Neural cell (in vitro differentiated cells): ENCODE results near the gene ATG4C. TPM values are rescaled to one million over a fixed set of nuclear protein-coding genes. Genes with fewer than 3 reads are reported as not detected.

Source experiments
- H2AFZ ChIP-seq: fragments of 200-600, 300-800 bp; sonication (generic), shearing (Covaris generic); 2 replicates; pipeline ENCODE4 v1.6.0; 2014; ENCODE audit warnings: low read depth, mild to moderate bottlenecking, antibody characterized with exemption, low read length, moderate library complexity
- H3F3A ChIP-seq: fragments of 200-600 bp; shearing (Covaris generic); 2 replicates; pipeline ENCODE4 v1.6.1; 2016; ENCODE audit warnings: mild to moderate bottlenecking, moderate library complexity, mixed read lengths, antibody characterized with exemption, low read length; ENCODE audit not compliant: insufficient read depth, poor library complexity, severe bottlenecking
- H3K27ac ChIP-seq: fragments of 200-600, 300-800 bp; sonication (generic), shearing (Covaris generic); 2 replicates; pipeline ENCODE4 v1.5.1; 2014; ENCODE audit warnings: mild to moderate bottlenecking, low read length, moderate library complexity
- H3K27me3 ChIP-seq: fragments of 300-800, 200-600 bp; sonication (generic), shearing (Covaris generic); 2 replicates; pipeline ENCODE4 v1.6.0; 2014; ENCODE audit warnings: mild to moderate bottlenecking, low read depth, low read length, moderate library complexity; ENCODE audit not compliant: insufficient read depth
- H3K36me3 ChIP-seq: fragments of 300-800, 200-600 bp; sonication (generic), shearing (Covaris generic); 2 replicates; pipeline ENCODE4 v1.5.1; 2014; ENCODE audit warnings: mild to moderate bottlenecking, antibody characterized with exemption, low read length, moderate library complexity; ENCODE audit not compliant: insufficient read depth
- H3K4me2 ChIP-seq: fragments of 300-800, 200-600 bp; sonication (generic), shearing (Covaris generic); 2 replicates; pipeline ENCODE4 v1.6.0; 2014; ENCODE audit warnings: mild to moderate bottlenecking, low read length
- H3K4me3 ChIP-seq: fragments of 300-800, 200-600 bp; sonication (generic), shearing (Covaris generic); 2 replicates; pipeline ENCODE4 v1.5.1; 2014; ENCODE audit warnings: mild to moderate bottlenecking, low read length, moderate library complexity
- H3K79me2 ChIP-seq: fragments of 200-600 bp; shearing (Covaris generic); replicated peaks from 2 replicates; pipeline ENCODE4 v1.6.0; 2014; ENCODE audit warnings: mild to moderate bottlenecking, low read length, moderate library complexity; ENCODE audit not compliant: insufficient read depth
- H3K9ac ChIP-seq: fragments of 300-800, 200-600 bp; sonication (generic), shearing (Covaris generic); 2 replicates; pipeline ENCODE4 v1.6.1; 2016; ENCODE audit warnings: mild to moderate bottlenecking, low read length, mixed read lengths
- H3K9me2 ChIP-seq: fragments of 200-600 bp; shearing (Covaris generic); 2 replicates; pipeline ENCODE4 v1.6.1; 2016; ENCODE audit warnings: mild to moderate bottlenecking, low read length, mixed read lengths; ENCODE audit not compliant: insufficient read depth
- H3K9me3 ChIP-seq: fragments of 200-600, 300-800 bp; sonication (generic), shearing (Covaris generic); 2 replicates; pipeline ENCODE4 v1.6.1; 2016; ENCODE audit warnings: mild to moderate bottlenecking, mixed run types, low read length, moderate library complexity, mixed read lengths
- H4K20me1 ChIP-seq: fragments of 200-600 bp; shearing (Covaris generic); 2 replicates; pipeline ENCODE4 v1.6.1; 2016; ENCODE audit warnings: mild to moderate bottlenecking, mixed run types; ENCODE audit not compliant: insufficient read depth
- CTCF ChIP-seq: fragments of 450-650 bp; IDR thresholded peaks from 2 replicates; pipeline ENCODE4 v1.5.1; 2014; ENCODE audit warnings: antibody characterized with exemption, mild to moderate bottlenecking, moderate library complexity; ENCODE audit not compliant: poor library complexity, severe bottlenecking
- EP300 ChIP-seq: fragments of 450-650 bp; conservative IDR thresholded peaks from 2 replicates; pipeline ENCODE4 v1.6.1; 2014; ENCODE audit warnings: antibody characterized with exemption, mild to moderate bottlenecking, moderate library complexity; ENCODE audit not compliant: poor library complexity, severe bottlenecking
- EZH2 ChIP-seq: fragments of 200-600, 300-800 bp; shearing (Covaris generic), sonication (generic); IDR thresholded peaks from 2 replicates; pipeline ENCODE4 v1.6.1; 2014; ENCODE audit warnings: antibody characterized with exemption, low read length, borderline replicate concordance, mild to moderate bottlenecking; ENCODE audit not compliant: insufficient read depth, poor library complexity, severe bottlenecking
- MXI1 ChIP-seq: fragments of 450-650 bp; conservative IDR thresholded peaks from 2 replicates; pipeline ENCODE4 v1.6.1; 2014; ENCODE audit warnings: antibody characterized with exemption, mild to moderate bottlenecking; ENCODE audit not compliant: poor library complexity, severe bottlenecking
- POLR2AphosphoS5 ChIP-seq: IDR thresholded peaks from 2 replicates; pipeline ENCODE4 v1.6.1; 2012
- RAD21 ChIP-seq: fragments of 450-650 bp; conservative IDR thresholded peaks from 2 replicates; pipeline ENCODE4 v1.6.1; 2014; ENCODE audit warnings: antibody characterized with exemption, mild to moderate bottlenecking, moderate library complexity
- REST ChIP-seq: IDR thresholded peaks from 2 replicates; pipeline ENCODE4 v1.6.1; 2012; ENCODE audit warnings: borderline replicate concordance
- SMC3 ChIP-seq: fragments of 450-650 bp; conservative IDR thresholded peaks from 2 replicates; pipeline ENCODE4 v1.6.1; 2014; ENCODE audit warnings: antibody characterized with exemption, mild to moderate bottlenecking, moderate library complexity; ENCODE audit not compliant: poor library complexity
- TAF1 ChIP-seq: IDR thresholded peaks from 2 replicates; pipeline ENCODE4 v1.6.1; 2012; ENCODE audit warnings: low read depth
- polyA plus RNA-seq: library from polyadenylated mRNA; depleted of rRNA; stranded (reverse); fragments of >200 nt; gene quantifications from 2 replicates; pipeline ENCODE4 v1.2.3, GENCODE V29; 2014

Gene ATG4C
- polyA plus RNA-seq, 1 donor from 2014 or later = 11.0 TPM

GRCh38 chr1:62794053-62794452 lies 10.1 kb downstream of the ATG4C start:
- Histone ChIP-seq H3K9me2 (no peaks in the 10 kb centered on the region), H3K36me3 (no peaks in the 10 kb centered on the region), H3K9ac (no peak overlapping the region), H3K4me2 (no peak overlapping the region), H3K4me3 (no peak overlapping the region), H4K20me1 (no peaks in the 10 kb centered on the region), H3K9me3 (no peaks in the 10 kb centered on the region), H3F3A (no peaks in the 10 kb centered on the region), H3K79me2 (no peaks in the 10 kb centered on the region), H2AFZ (no peak overlapping the region), H3K27me3 (no peaks in the 10 kb centered on the region), H3K27ac (no peak overlapping the region)
- no peak for TF ChIP-seq TAF1
- TF ChIP-seq MXI1 = no peak
- TF ChIP-seq EZH2 = no peak
- TF ChIP-seq CTCF = no peak
- TF ChIP-seq SMC3 = no peak
- TF ChIP-seq EP300 = no peak
- no peak for TF ChIP-seq RAD21
- no peak for TF ChIP-seq REST
- no peak for TF ChIP-seq POLR2AphosphoS5

- TF ChIP-seq POLR2AphosphoS5 (no peak), MXI1 (no peak), TAF1 (no peak), EP300 (no peak), SMC3 (no peak), EZH2 (no peak), CTCF (no peak), REST (no peak), RAD21 (no peak)
- Histone ChIP-seq H2AFZ (no peak overlapping the region), H3K79me2 (no peaks in the 10 kb centered on the region), H3K27ac (no peak overlapping the region), H3K9ac (no peak overlapping the region), H3F3A (no peaks in the 10 kb centered on the region), H3K36me3 (no peaks in the 10 kb centered on the region), H3K9me3 (no peaks in the 10 kb centered on the region), H3K9me2 (no peaks in the 10 kb centered on the region), H3K4me3 (no peak overlapping the region), H3K27me3 (no peaks in the 10 kb centered on the region), H3K4me2 (no peak overlapping the region), H4K20me1 (no peaks in the 10 kb centered on the region)
Measured at GRCh38 chr1:62796221-62796620, 12.3 kb downstream of the ATG4C start.
